ENCODE results near the gene PDE9A.
"Not testable (repeated sequence)": the region's sequence is repeated elsewhere in the genome, so short reads cannot be mapped to it uniquely, and the experiment has no call there.

PDE9A gene

DNA sequence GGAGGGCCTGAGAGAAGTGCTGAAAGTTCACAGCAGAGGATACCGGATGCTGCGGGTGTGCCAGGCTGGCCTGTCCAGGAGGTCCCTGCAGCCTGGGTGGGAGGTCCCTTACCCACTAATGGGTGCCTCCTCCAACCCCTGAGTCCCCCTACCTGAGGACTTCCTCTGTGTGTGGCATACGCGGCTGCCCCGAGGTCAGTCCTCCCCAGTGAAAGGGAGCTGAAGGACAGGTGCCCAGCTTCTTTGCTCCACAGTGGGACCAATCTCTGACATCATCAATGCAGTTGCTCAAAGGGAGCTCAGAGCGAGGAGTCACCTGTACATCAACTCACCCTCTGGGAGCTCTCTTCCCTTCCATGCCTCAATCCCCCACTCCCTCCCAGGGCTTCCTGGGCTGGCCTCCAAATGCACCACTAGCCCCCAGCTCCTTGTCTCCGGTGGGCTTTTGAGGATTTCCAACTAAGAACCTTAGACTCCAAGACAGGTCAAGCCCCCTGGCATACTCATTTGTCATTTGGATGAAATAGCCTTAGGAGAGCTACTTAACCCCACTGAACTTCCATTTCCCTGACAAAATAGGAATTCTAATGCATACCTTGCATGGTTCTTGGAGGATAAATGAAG is 53.9 kb downstream of the PDE9A start:
- H3K36me3 ChIP-seq (ENCODE audit: insufficient read depth, low read length) = peaks cover 9% of the 10 kb centered on the region
- peak overlapping the region; percentile 36; the same call in 1 of the 2 replicates for H3K27ac ChIP-seq (ENCODE audit: low read depth, low read length)
- no peaks in the 10 kb centered on the region for H3K27me3 ChIP-seq (ENCODE audit: insufficient read depth, low read length)
- peaks cover 10% of the 10 kb centered on the region for H3K4me1 ChIP-seq (ENCODE audit: insufficient read depth, low read length)
- no peak overlapping the region for H3K9ac ChIP-seq (ENCODE audit: low read depth, low read length)
- WGBS = 82% methylated on average over 7 of the region's 7 CpGs
- no peaks in the 10 kb centered on the region for H3K9me3 ChIP-seq (ENCODE audit: insufficient read depth, low read depth, low read length)
- H3K4me3 ChIP-seq (ENCODE audit: low read length) = no peak overlapping the region

DNA sequence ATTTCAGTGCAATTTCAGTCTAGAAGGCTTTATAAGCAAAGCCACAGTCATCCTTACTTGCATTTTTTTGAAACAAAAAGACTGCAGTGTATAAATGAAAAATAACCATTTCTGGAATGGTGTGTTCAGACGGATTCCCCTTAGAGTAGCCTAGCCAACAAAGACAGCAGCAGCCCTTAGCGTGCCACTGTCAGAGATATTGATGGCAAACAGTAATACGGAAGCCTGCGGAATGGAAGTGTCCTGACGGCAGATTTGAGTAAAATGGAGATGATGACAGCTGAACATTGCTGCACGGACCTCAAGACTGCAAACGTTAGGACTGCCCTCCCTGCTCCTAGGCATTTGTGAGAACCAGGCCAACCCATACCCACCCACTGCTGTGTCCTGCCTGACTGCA is 54.7 kb downstream of the PDE9A start:
- 91% methylated on average over 7 of the region's 7 CpGs for WGBS
- no peak overlapping the region for H3K9ac ChIP-seq (ENCODE audit: low read depth, low read length)
- no peak overlapping the region for H3K4me3 ChIP-seq (ENCODE audit: low read length)
- H3K27ac ChIP-seq (ENCODE audit: low read depth, low read length) = peak overlapping the region; percentile 1; the same call in 1 of the 2 replicates
- peaks cover 10% of the 10 kb centered on the region for H3K4me1 ChIP-seq (ENCODE audit: insufficient read depth, low read length)
- no peaks in the 10 kb centered on the region for H3K9me3 ChIP-seq (ENCODE audit: insufficient read depth, low read depth, low read length)
- H3K27me3 ChIP-seq (ENCODE audit: insufficient read depth, low read length) = no peaks in the 10 kb centered on the region
- H3K36me3 ChIP-seq (ENCODE audit: insufficient read depth, low read length) = peaks cover 9% of the 10 kb centered on the region

DNA sequence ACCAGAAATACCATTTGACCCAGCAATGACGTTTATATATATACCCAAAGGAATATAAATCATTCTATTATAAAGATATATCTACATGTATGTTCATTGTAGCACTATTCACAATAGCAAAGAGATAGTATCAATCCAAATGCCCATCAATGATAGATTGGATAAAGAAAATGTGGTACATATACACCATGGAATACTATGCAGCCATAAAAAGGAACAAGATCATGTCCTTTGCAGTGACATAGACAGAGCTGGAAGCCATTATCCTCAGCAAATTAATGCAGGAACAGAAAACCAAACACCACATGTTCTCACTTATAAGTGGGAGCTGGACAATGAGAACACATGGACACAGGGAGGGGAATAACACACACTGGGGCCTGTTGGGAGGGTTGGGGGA is 55.5 kb downstream of the PDE9A start:
- not testable (repeated sequence) for H3K4me1 ChIP-seq (ENCODE audit: insufficient read depth, low read length); H3K9ac ChIP-seq (ENCODE audit: low read depth, low read length); H3K27me3 ChIP-seq (ENCODE audit: insufficient read depth, low read length); H3K36me3 ChIP-seq (ENCODE audit: insufficient read depth, low read length); H3K4me3 ChIP-seq (ENCODE audit: low read length); H3K9me3 ChIP-seq (ENCODE audit: insufficient read depth, low read depth, low read length); H3K27ac ChIP-seq (ENCODE audit: low read depth, low read length)
- WGBS = no CpG with 5 or more reads among the region's 1 CpG

DNA sequence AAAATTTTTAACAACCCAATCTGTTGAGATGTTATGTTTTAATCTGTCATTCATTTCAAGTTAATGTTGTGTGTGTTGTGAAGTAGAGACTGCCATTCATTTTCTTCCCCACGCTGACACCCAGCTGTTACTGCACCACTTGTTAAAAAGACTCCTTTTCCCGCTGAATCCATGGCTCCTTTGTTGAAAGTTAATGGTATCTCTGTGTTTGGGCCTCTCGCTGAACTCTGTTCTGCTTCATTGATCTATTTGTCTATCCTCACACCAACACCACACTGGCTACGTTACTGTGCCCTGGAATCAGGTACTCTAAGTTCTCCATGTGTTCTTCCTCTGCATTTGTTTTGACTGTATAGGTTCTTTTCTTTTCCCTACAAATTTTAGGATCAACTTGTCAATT is 58.2 kb downstream of the PDE9A start:
- no peaks in the 10 kb centered on the region for H3K9me3 ChIP-seq (ENCODE audit: insufficient read depth, low read depth, low read length)
- H3K36me3 ChIP-seq (ENCODE audit: insufficient read depth, low read length) = no peaks in the 10 kb centered on the region
- H3K27ac ChIP-seq (ENCODE audit: low read depth, low read length) = no peak overlapping the region
- 85% methylated on average over 3 of the region's 4 CpGs for WGBS
- H3K4me1 ChIP-seq (ENCODE audit: insufficient read depth, low read length) = peaks cover 10% of the 10 kb centered on the region
- H3K27me3 ChIP-seq (ENCODE audit: insufficient read depth, low read length) = no peaks in the 10 kb centered on the region
- no peak overlapping the region for H3K4me3 ChIP-seq (ENCODE audit: low read length)
- no peak overlapping the region for H3K9ac ChIP-seq (ENCODE audit: low read depth, low read length)

DNA sequence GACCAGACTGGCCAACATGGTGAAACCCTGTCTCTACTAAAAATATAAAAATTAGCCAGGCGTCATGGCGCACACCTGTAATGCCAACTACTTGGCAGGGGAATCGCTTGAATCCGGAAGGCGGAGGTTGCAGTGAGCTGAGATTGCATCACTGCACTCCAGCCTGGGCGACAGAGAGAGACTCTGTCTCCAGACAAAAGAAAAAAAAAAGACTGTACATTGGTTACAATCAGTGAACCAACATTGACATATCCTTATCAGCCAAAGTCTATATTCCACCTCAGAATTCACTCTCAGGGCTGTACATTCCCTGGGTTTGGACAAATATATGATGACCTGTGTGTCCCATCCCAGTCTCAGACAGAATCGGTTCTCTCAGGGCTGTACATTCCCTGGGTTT is 62.0 kb downstream of the PDE9A start:
- H3K27ac ChIP-seq (ENCODE audit: low read depth, low read length); H3K36me3 ChIP-seq (ENCODE audit: insufficient read depth, low read length); H3K27me3 ChIP-seq (ENCODE audit: insufficient read depth, low read length); H3K4me1 ChIP-seq (ENCODE audit: insufficient read depth, low read length); H3K9ac ChIP-seq (ENCODE audit: low read depth, low read length); H3K4me3 ChIP-seq (ENCODE audit: low read length); H3K9me3 ChIP-seq (ENCODE audit: insufficient read depth, low read depth, low read length): not testable (repeated sequence)
- WGBS = 95% methylated on average over 7 of the region's 7 CpGs

DNA sequence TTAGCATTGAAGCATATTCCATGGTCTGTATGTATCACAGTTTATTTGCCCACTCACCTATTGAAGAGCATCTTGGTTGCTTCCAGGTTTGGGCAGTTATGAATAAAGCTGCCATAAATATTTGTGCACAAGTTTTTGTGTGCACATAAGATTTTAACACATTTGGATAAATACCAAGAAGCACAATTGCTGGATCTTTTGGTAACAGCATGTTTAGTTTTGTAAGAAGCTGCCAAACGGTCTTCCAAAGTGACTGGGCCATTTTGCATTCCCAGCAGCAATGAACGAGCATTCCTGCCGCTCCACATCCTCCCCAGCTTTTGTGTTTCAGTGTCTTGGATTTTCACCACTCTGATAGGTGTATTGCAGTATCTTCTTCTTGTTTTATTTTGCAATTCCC is 62.7 kb downstream of the PDE9A start:
- Histone ChIP-seq H3K36me3 (ENCODE audit: insufficient read depth, low read length) (no peaks in the 10 kb centered on the region; the same call in 1 of the 2 replicates), H3K4me1 (ENCODE audit: insufficient read depth, low read length) (no peaks in the 10 kb centered on the region), H3K9me3 (ENCODE audit: insufficient read depth, low read depth, low read length) (no peaks in the 10 kb centered on the region), H3K27me3 (ENCODE audit: insufficient read depth, low read length) (no peaks in the 10 kb centered on the region), H3K4me3 (ENCODE audit: low read length) (no peak overlapping the region), H3K9ac (ENCODE audit: low read depth, low read length) (no peak overlapping the region), H3K27ac (ENCODE audit: low read depth, low read length) (no peak overlapping the region)
- WGBS = 96% methylated on average over 3 of the region's 3 CpGs

DNA sequence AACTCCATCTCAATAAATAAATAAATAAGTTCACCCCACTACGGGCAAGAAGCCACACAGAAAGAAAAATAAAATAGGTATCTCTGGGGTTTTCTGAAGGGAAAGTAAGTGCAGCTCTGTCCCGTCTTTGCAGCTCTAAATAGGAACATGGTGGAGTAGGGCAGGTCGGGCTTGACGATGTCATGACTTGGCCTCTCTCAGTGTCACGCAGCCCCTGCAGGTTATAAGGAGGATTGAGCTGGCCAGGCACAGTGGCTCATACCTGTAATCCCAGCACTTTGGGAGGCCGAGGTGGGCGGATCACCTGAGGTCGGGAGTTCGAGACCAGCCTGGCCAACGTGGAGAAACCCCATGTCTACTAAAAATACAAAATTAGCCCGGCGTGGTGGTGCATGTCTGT is 67.1 kb downstream of the PDE9A start:
- H3K9ac ChIP-seq (ENCODE audit: low read depth, low read length); H3K27me3 ChIP-seq (ENCODE audit: insufficient read depth, low read length); H3K4me3 ChIP-seq (ENCODE audit: low read length); H3K4me1 ChIP-seq (ENCODE audit: insufficient read depth, low read length); H3K9me3 ChIP-seq (ENCODE audit: insufficient read depth, low read depth, low read length); H3K36me3 ChIP-seq (ENCODE audit: insufficient read depth, low read length); H3K27ac ChIP-seq (ENCODE audit: low read depth, low read length): not testable (repeated sequence)
- 93% methylated on average over 12 of the region's 12 CpGs for WGBS

DNA sequence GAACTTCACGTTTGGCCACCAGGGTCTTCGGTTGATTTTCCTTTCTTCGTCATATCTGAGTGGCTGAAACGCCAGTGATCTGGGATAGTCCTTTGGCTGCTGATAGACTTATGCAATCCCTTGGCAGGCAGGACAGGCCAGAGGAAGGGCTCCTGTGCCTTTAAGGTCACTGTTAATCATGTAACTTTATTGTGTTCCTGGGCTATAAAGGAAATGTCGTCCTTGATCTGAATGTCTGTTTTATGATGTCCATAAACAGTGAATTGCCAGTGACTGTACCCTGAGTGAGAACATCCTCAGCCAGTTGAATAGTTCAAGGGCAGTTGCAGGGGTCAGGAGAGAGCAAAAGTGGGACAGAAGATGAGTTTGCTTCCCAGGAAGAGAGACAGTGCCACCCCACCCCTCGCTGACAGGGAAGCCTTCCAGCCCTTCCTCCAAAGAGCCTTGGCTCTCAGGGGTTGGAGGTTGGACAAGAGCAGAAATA is 68.0 kb downstream of the PDE9A start:
- Histone ChIP-seq H3K4me1 (ENCODE audit: insufficient read depth, low read length) (no peaks in the 10 kb centered on the region), H3K9me3 (ENCODE audit: insufficient read depth, low read depth, low read length) (no peaks in the 10 kb centered on the region), H3K27me3 (ENCODE audit: insufficient read depth, low read length) (no peaks in the 10 kb centered on the region), H3K9ac (ENCODE audit: low read depth, low read length) (no peak overlapping the region), H3K4me3 (ENCODE audit: low read length) (no peak overlapping the region), H3K27ac (ENCODE audit: low read depth, low read length) (no peak overlapping the region), H3K36me3 (ENCODE audit: insufficient read depth, low read length) (no peaks in the 10 kb centered on the region; the same call in 1 of the 2 replicates)
- WGBS = 81% methylated on average over 6 of the region's 6 CpGs

DNA sequence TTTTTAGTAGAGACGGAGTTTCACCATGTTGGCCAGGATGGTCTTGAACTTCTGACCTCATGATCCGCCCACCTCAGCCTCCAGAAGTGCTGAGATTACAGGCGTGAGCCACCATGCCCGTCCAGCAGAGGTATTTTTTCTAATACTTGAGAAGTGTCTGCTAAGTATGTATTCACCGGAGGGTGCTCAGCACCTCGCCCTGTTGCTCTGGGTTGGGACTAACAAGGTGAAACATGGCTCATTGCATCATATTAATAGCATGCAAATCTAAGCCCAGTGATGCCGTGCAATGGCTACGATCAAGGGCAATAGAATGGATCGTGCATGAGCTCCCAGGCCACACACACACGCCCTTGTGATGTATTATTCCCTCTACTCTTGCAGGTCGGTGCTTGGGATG is 68.7 kb downstream of the PDE9A start:
- Histone ChIP-seq H3K4me1 (ENCODE audit: insufficient read depth, low read length) (no peaks in the 10 kb centered on the region), H3K9ac (ENCODE audit: low read depth, low read length) (no peak overlapping the region), H3K36me3 (ENCODE audit: insufficient read depth, low read length) (no peaks in the 10 kb centered on the region; the same call in 1 of the 2 replicates), H3K27ac (ENCODE audit: low read depth, low read length) (no peak overlapping the region), H3K4me3 (ENCODE audit: low read length) (no peak overlapping the region), H3K27me3 (ENCODE audit: insufficient read depth, low read length) (no peaks in the 10 kb centered on the region), H3K9me3 (ENCODE audit: insufficient read depth, low read depth, low read length) (no peaks in the 10 kb centered on the region)
- WGBS = 96% methylated on average over 11 of the region's 11 CpGs

DNA sequence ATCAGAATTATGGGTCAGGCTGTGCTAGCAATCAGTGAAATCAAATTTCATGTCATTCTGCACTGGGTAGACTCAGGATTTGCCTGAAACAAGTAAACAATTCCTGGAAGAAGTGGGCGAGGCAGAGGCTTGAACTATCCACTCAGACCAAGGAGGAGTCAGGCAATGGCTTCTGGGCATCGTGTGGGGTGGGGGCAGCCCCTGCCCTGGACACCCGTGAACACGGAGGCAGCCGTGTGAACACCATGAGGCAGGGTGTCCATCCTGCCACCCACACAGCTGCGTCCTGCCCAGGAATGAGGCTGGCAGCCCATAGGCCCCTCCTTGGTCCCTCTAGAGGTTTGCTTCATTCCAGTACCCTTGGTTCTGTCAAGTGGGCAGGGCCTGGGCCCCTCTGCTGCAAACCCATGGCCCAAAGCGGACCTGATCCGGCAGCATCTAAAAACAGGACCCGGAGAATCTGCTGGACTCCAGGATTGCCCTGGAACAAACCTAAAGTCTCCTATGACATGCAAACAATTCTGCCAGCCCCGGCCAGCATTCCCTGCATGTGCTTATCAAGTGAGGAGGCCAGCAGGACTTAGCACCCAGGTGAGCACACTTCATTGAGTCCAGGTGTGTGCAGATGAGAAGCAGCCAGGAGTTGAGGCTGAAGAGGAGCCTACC is 69.5 kb downstream of the PDE9A start:
- no peaks in the 10 kb centered on the region for H3K27me3 ChIP-seq (ENCODE audit: insufficient read depth, low read length)
- no peak overlapping the region for H3K4me3 ChIP-seq (ENCODE audit: low read length)
- H3K27ac ChIP-seq (ENCODE audit: low read depth, low read length) = no peak overlapping the region
- H3K9me3 ChIP-seq (ENCODE audit: insufficient read depth, low read depth, low read length) = no peaks in the 10 kb centered on the region
- H3K4me1 ChIP-seq (ENCODE audit: insufficient read depth, low read length) = no peaks in the 10 kb centered on the region
- no peak overlapping the region for H3K9ac ChIP-seq (ENCODE audit: low read depth, low read length)
- WGBS = 92% methylated on average over 10 of the region's 10 CpGs
- H3K36me3 ChIP-seq (ENCODE audit: insufficient read depth, low read length) = no peaks in the 10 kb centered on the region; the same call in 1 of the 2 replicates

DNA sequence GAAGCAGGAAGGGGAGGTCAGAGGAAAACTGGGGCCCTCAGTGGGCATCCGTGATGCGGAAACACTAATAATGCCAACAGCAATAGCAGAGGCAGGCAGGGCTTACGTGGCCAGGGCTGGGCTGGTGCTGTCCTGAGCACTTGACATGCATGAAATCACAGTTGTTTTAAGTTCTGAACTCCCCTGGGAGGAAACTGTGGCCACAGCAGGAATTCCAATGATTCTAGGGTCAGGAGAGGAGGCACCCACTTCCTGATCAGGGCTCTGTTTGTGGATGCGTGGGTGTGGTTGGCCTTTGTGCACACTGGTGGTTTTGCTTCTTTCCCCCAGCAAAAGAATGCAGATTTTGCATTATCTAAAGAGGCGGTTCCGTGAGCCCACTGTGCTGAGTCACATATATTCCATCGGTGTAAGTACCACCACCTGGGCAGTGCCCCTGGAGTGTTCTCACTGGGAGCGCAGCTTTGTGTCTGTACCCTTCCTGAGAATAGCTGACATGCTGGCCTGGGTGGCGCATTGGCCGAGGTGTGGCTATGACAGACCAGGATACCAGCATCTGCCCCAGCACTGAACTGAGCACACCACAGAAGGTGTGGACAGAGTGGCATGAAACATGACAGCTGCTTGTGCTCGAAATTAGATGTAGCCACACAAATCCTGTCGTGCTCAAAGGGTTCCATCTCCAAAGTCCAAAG is 71.0 kb downstream of the PDE9A start:
- no peak overlapping the region for H3K4me3 ChIP-seq (ENCODE audit: low read length)
- H3K9me3 ChIP-seq (ENCODE audit: insufficient read depth, low read depth, low read length) = no peaks in the 10 kb centered on the region
- no peaks in the 10 kb centered on the region for H3K4me1 ChIP-seq (ENCODE audit: insufficient read depth, low read length)
- 90% methylated on average over 12 of the region's 12 CpGs for WGBS
- no peak overlapping the region for H3K27ac ChIP-seq (ENCODE audit: low read depth, low read length)
- no peaks in the 10 kb centered on the region; the same call in 1 of the 2 replicates for H3K36me3 ChIP-seq (ENCODE audit: insufficient read depth, low read length)
- no peaks in the 10 kb centered on the region for H3K27me3 ChIP-seq (ENCODE audit: insufficient read depth, low read length)
- no peak overlapping the region for H3K9ac ChIP-seq (ENCODE audit: low read depth, low read length)
